PC-9 (cell line): ENCODE measurements around the gene BTBD18. TPM values are rescaled to one million over a fixed set of nuclear protein-coding genes. Genes with fewer than 3 reads are reported as not detected.

Experiments used
- BruUV-seq: library from RNA; stranded (reverse); fragments of 400-500 nt; replicated peaks from 2 replicates; lab custom pipeline; 2021; lab: Mats Ljungman, UMichigan
- CTCF ChIA-PET: fragments of 300-600 bp; sonication (Branson Sonifier 250); formaldehyde crosslinking; loops from one replicate; lab custom pipeline; 2022; ENCODE audit warnings: antibody characterized with exemption; lab: Charles Lee
- POLR2A ChIA-PET: fragments of 300-600 bp; sonication (Branson Sonifier 250); formaldehyde crosslinking; loops from one replicate; lab custom pipeline; 2022; ENCODE audit warnings: antibody characterized with exemption; ENCODE audit not compliant: unreplicated experiment; lab: Charles Lee
- DNase-seq, 2 experiments: peaks; one replicate each; pipeline versions ENCODE4 v3.0.0 to v3.0.0-alpha.2; 2015 to 2022; ENCODE audit warnings: mixed read lengths in 1 of 2
- H2AFZ ChIP-seq: fragments of 200-600 bp; sonication (generic); 2 replicates; pipeline ENCODE4 v1.8.1; 2017; ENCODE audit warnings: antibody characterized with exemption
- H3F3A ChIP-seq: fragments of 200-600 bp; sonication (generic); 2 replicates; pipeline ENCODE4 v1.8.1; 2017; ENCODE audit warnings: antibody characterized with exemption, mild to moderate bottlenecking, low read depth; ENCODE audit not compliant: insufficient read depth
- H3K27ac ChIP-seq: fragments of 200-600 bp; sonication (generic); 2 replicates; pipeline ENCODE4 v1.6.1; 2016; ENCODE audit warnings: mixed run types
- H3K27me3 ChIP-seq: fragments of 200-600 bp; sonication (generic); 2 replicates; pipeline ENCODE4 v1.6.1; 2016; ENCODE audit warnings: low read depth, mixed run types; ENCODE audit not compliant: insufficient read depth
- H3K36me3 ChIP-seq: fragments of 200-600 bp; sonication (generic); 2 replicates; pipeline ENCODE4 v1.6.1; 2016; ENCODE audit warnings: low read depth, mixed run types
- H3K4me1 ChIP-seq: fragments of 200-600 bp; sonication (generic); replicated peaks from 2 replicates; pipeline ENCODE4 v1.6.1; 2016; ENCODE audit warnings: mixed run types; ENCODE audit not compliant: insufficient read depth
- H3K4me2 ChIP-seq: fragments of 200-600 bp; sonication (generic); 2 replicates; pipeline ENCODE4 v1.6.1; 2017; ENCODE audit warnings: mixed run types
- H3K4me3 ChIP-seq: fragments of 200-600 bp; sonication (generic); 2 replicates; pipeline ENCODE4 v1.6.1; 2016; ENCODE audit warnings: mixed run types
- H3K79me2 ChIP-seq: fragments of 200-600 bp; sonication (generic); 2 replicates; pipeline ENCODE4 v1.6.1; 2017; ENCODE audit warnings: low read depth, mixed run types
- H3K9me2 ChIP-seq: fragments of 200-600 bp; sonication (generic); 2 replicates; pipeline ENCODE4 v1.8.1; 2017; ENCODE audit warnings: mild to moderate bottlenecking; ENCODE audit not compliant: insufficient read depth
- H3K9me3 ChIP-seq: fragments of 200-600 bp; sonication (generic); 2 replicates; pipeline ENCODE4 v1.8.1; 2016; ENCODE audit warnings: low read depth; ENCODE audit not compliant: insufficient read depth
- H4K20me1 ChIP-seq: fragments of 200-600 bp; sonication (generic); 2 replicates; pipeline ENCODE4 v1.8.1; 2017; ENCODE audit not compliant: insufficient read depth
- EZH2 ChIP-seq: fragments of 200-600 bp; sonication (generic); IDR thresholded peaks from 2 replicates; pipeline ENCODE4 v1.8.0; 2017; ENCODE audit warnings: antibody characterized with exemption, low read depth
- intact Hi-C: fragments of 100-400 bp; cut with micrococcal nuclease; formaldehyde crosslinking; loops from one replicate; pipeline ENCODE4 v1.10.0; 2022; ENCODE audit not compliant: unreplicated experiment
- total RNA-seq: library from RNA; stranded (reverse); gene quantifications from 2 replicates; pipeline ENCODE4 v1.2.3, GENCODE V29; 2021
- TF ChIP-seq, protein P1 (sequence below): fragments of 200-600 bp; sonication (generic); conservative IDR thresholded peaks from 2 replicates; pipeline ENCODE4 v1.6.1; 2017; ENCODE audit warnings: mixed run types, antibody characterized with exemption, mild to moderate bottlenecking, moderate library complexity

BTBD18 gene
- total RNA-seq, 1 experiment from 2014 or later = not detected

DNA sequence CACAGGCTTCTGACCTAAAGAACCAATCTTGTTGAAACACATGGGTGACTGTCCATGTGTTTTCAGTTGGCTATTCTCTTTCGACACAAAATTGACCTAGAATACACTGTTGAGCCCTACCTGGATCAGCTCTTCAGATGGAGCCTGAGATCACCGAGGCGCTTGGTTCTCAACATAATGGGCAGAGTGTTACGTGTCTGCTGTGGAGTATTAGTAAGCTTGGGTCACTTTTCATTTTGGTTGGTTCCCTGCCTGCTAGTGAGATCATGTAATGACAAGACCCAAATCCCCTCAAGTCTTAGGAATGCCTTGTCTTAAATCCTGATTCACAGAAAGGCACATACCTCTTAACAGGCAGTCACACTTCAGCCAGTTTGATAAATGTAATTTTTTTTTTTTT lies 48.3 kb downstream of the BTBD18 start:
- Histone ChIP-seq H3K9me2 (no peaks in the 10 kb centered on the region), H3K9me3 (no peaks in the 10 kb centered on the region), H3K4me3 (no peak overlapping the region), H2AFZ (no peak overlapping the region), H3F3A (peaks cover 54% of the 10 kb centered on the region), H3K4me1 (no peaks in the 10 kb centered on the region), H3K4me2 (no peak overlapping the region), H4K20me1 (peaks cover 5% of the 10 kb centered on the region; the same call in 1 of the 2 replicates), H3K27ac (no peak overlapping the region), H3K79me2 (peaks cover 4% of the 10 kb centered on the region; the same call in 1 of the 2 replicates), H3K36me3 (peaks cover 35% of the 10 kb centered on the region), H3K27me3 (no peaks in the 10 kb centered on the region)
- no peak for DNase-seq
- TF ChIP-seq EZH2 = no peak
- TF ChIP-seq, protein P1, sequence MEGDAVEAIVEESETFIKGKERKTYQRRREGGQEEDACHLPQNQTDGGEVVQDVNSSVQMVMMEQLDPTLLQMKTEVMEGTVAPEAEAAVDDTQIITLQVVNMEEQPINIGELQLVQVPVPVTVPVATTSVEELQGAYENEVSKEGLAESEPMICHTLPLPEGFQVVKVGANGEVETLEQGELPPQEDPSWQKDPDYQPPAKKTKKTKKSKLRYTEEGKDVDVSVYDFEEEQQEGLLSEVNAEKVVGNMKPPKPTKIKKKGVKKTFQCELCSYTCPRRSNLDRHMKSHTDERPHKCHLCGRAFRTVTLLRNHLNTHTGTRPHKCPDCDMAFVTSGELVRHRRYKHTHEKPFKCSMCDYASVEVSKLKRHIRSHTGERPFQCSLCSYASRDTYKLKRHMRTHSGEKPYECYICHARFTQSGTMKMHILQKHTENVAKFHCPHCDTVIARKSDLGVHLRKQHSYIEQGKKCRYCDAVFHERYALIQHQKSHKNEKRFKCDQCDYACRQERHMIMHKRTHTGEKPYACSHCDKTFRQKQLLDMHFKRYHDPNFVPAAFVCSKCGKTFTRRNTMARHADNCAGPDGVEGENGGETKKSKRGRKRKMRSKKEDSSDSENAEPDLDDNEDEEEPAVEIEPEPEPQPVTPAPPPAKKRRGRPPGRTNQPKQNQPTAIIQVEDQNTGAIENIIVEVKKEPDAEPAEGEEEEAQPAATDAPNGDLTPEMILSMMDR = no peak
- intact Hi-C loops = no loop called here
- ChIA-PET POLR2A (interaction anchor here (0.6 kb wide), 2 partner anchors 31 to 81 kb away, joined by 9 to 46 read pairs; no protein-coding TSS in a partner anchor), CTCF (interaction anchor here (0.6 kb wide), 1 partner anchor 33 kb away, joined by 8 read pairs; no protein-coding TSS in a partner anchor)
- TSS peak; percentile 5 for BruUV-seq

DNA sequence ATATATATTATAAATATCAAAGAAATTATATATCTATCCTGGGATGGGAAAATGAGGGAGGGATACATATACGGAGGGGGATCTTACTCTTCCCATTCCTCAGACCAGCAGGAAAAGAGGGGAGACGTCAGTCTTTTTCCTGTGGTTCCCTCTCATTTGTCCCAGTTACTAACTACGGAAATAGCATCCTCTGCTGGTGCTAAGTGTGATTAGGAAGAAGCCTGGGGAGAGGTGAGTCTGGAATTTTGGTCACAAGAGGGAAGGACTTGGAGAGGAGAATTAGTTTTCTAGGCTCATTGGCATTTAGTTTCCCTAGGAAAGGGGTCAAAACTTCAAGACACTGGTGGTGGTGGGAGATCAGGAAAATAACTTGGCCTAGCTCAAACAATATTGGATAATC lies 51.2 kb downstream of the BTBD18 start:
- no peaks in the 10 kb centered on the region for H3K9me2 ChIP-seq
- no peak overlapping the region for H2AFZ ChIP-seq
- H3K27me3 ChIP-seq = no peaks in the 10 kb centered on the region
- H3K4me2 ChIP-seq = no peak overlapping the region
- POLR2A ChIA-PET = interaction anchor here (0.6 kb wide), 1 partner anchor 23 kb away, joined by 9 read pairs; no protein-coding TSS in a partner anchor
- H3K36me3 ChIP-seq = peaks cover 45% of the 10 kb centered on the region
- CTCF ChIA-PET = no interaction called here
- BruUV-seq = no TSS peak
- H3K27ac ChIP-seq = no peak overlapping the region
- H4K20me1 ChIP-seq = peaks cover 5% of the 10 kb centered on the region; the same call in 1 of the 2 replicates
- peaks cover 48% of the 10 kb centered on the region for H3F3A ChIP-seq
- H3K4me1 ChIP-seq = no peaks in the 10 kb centered on the region
- H3K9me3 ChIP-seq = no peaks in the 10 kb centered on the region
- no peak for DNase-seq
- TF ChIP-seq, protein P1 = no peak
- TF ChIP-seq EZH2 = no peak
- H3K4me3 ChIP-seq = no peak overlapping the region
- H3K79me2 ChIP-seq = no peaks in the 10 kb centered on the region
- intact Hi-C loops = no loop called here

DNA sequence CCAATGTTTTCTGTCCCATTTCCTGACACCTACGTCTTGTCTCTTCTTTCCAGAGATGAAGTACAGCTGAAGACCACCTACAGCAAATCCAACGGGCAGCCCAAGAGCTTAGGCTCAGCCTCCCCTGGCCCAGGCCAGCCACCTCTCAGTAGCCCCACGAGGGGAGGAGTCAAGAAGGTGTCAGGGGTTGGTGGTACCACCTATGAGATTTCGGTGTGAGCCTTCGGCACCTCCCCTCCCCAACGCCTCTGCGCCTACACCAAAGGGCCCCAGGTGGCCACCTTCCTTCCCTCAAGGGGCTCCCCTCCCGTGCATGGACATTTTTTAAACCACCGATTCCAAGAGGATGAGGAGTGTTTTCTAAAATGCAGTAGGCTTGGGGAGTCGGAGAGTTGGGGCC lies 51.8 kb downstream of the BTBD18 start:
- Histone ChIP-seq H3K79me2 (no peaks in the 10 kb centered on the region), H3K4me2 (no peak overlapping the region), H3K4me3 (no peak overlapping the region), H3K9me2 (no peaks in the 10 kb centered on the region), H3K9me3 (no peaks in the 10 kb centered on the region), H4K20me1 (peaks cover 5% of the 10 kb centered on the region; the same call in 1 of the 2 replicates), H3K4me1 (no peaks in the 10 kb centered on the region), H3K27ac (no peak overlapping the region), H3K36me3 (peaks cover 43% of the 10 kb centered on the region), H3K27me3 (no peaks in the 10 kb centered on the region), H2AFZ (no peak overlapping the region), H3F3A (peaks cover 43% of the 10 kb centered on the region)
- no peak for DNase-seq
- POLR2A ChIA-PET = interaction anchor here (0.6 kb wide), 1 partner anchor 41 kb away, joined by 3 read pairs; no protein-coding TSS in a partner anchor
- no TSS peak for BruUV-seq
- intact Hi-C loops = no loop called here
- TF ChIP-seq EZH2 = no peak
- TF ChIP-seq, protein P1 = no peak
- CTCF ChIA-PET = no interaction called here
